GM12873 (cell line): ENCODE data around the gene DLST.

ENCODE experiments used
- CTCF ChIP-seq: IDR thresholded peaks from 2 replicates; pipeline ENCODE4 v1.5.1; 2012; ENCODE audit warnings: low read depth, mild to moderate bottlenecking, moderate library complexity, low read length, control low read depth; ENCODE audit not compliant: insufficient read depth; ENCODE audit errors: missing control alignments

The DLST gene

GRCh38 chr14:74881431-74882102, at the start of gene DLST:
Gene DLST, plus strand, starts transcription at chr14:74881916. Its CDS starts 38 bp downstream, at chr14:74881954.
- TF ChIP-seq CTCF, result no peak

DNA sequence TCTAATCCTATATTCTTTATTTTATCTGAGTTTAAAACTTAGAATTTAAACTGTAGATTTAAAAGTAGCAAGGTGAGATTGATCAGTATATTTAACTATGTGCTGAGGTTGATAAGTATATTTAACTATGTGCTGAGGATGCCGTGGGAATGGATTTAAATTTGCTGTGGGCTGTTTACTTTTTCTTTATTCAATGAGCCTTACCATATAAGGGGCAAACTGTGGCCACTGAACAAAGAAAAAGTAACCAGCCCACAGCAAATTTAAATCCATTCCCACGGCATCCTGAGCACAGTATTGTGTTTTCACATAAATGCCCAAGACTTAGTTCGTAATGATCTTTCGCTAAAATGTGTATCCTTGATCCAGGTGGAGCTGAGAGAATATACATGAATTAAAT, 48.9 kb upstream of the DLST start:
- no peak for TF ChIP-seq CTCF

DNA sequence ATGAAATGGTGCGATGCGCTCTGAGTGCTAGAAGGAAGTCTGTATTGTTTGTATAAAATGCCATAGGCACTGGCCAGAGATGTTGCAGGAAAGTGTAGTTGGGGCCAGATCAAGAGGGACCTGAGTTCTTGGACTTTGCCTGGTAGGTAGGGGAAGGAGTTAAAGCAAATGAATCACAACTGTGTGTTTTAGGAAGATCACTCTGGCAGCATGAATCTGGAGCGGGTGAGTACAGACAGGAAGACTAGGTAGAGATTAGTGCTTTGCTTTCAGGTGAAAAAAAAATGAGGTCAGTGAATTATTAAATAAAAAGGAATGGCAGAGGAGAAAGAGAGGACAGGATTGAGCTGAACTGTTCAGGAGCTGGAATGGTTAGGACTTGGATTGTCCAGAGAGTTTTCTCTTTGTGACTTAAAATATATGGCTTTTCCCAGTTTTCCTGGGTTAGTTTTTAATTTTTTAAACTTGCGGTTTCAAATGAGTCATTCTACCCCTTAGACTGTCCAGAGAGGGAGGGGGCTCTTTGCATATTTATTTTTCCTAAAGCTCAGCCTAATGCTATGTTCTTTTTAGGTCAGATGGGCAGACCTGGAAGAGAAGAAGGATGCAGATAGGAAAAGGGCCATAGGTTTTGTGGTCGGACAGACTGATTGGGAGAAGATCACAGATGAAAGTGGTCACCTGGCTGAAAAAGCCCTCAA, 46.9 kb upstream of the DLST start:
- TF ChIP-seq CTCF, result no peak

- no peak for TF ChIP-seq CTCF
These were observed 46.0 kb upstream of the DLST start for GRCh38 chr14:74835645-74836250.

DNA sequence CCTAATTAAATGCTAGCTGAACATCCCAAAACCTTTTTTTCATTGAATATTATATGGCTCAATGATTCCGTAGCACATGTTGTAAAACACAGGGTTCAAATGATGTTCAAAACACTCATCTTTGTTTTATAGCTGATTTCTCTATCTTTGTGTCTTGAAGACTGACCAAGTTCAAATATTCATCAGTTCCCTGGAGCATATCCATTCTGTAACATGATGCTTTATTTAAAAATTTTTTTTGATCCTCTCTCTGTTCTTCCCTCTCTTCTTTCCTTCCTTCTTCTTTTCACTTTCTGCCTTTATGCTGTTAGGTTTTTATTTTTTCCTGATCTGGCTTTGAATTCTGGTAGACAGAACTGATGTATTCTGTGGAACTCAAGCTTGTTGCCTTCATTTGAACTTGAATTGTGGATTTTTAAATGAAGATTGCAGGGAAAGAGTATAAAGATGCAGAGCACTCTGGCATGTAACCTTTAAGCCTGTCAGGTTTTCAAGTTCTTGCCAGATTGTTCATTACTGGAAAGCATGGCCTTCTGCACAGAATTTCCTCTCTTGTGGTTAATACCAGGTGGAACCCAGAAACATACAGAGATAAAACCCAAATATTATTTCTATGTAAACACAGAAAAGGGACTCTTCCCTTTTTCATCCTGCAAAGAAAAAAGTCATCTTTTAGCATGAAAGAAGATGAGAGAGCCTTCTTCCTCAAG, 45.3 kb upstream of the DLST start:
- TF ChIP-seq CTCF, result no peak

DNA sequence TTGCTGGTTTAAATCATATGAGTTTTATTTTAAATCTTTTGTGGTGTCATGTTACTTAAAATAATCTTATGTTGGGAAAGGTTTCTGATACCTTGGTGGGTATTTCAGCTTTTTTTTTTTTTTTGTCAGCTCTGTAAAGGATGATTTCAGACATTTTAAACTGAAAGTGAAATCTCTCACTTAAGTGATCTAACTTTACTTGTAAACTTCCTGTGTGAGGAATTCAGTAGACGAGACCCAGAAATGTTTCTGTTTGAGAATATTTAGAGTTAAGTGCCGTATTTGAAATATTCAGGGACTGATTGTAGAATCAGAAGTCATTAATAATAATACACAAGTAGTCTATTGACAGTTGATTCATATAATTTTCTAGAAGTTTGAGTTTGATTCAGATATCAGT, 43.5 kb upstream of the DLST start:
- no peak for TF ChIP-seq CTCF

- no peak for TF ChIP-seq CTCF
These were observed 41.1 kb upstream of the DLST start for GRCh38 chr14:74840603-74841030.
